HepG2 (cell line): ENCODE measurements around the gene MFRP. TPM values are rescaled to one million over a fixed set of nuclear protein-coding genes. Genes with fewer than 3 reads are reported as not detected.

Experiments used
- polyA plus RNA-seq, 8 experiments: library from polyadenylated mRNA; depleted of rRNA in 3 of 8; stranded (reverse) in 7 of 8; unstranded in 1 of 8; fragments of >200 nt; fragmentation: Illumina TruSeq in 4 of 8; extraction: Trizol in 4 of 8; gene quantifications; 2 replicates each; pipeline versions ENCODE4 v1.2.1 to v1.2.3, GENCODE V29; 2011 to 2016; ENCODE audit warnings: low read depth in 4 of 8, missing spikeins in 1 of 8, mixed read lengths in 1 of 8; ENCODE audit not compliant: insufficient read depth in 1 of 8
- total RNA-seq, 5 experiments: library from RNA; depleted of rRNA; stranded (reverse); fragments of >200 nt; fragmentation: Illumina TruSeq; extraction: Trizol; gene quantifications; 2 replicates each; pipeline ENCODE4 v1.2.3, GENCODE V29; 2016; ENCODE audit warnings: low read depth in 1 of 5
- TF ChIP-seq, protein P1 (sequence below): sonication (generic); formaldehyde crosslinking; IDR thresholded peaks from 2 replicates; pipeline ENCODE4 v1.5.0; 2020; ENCODE audit warnings: mild to moderate bottlenecking, missing genetic modification reagents, borderline replicate concordance

Gene MFRP
- total and polyA plus RNA-seq, 2 of the 13 experiments (the other 11 are each of a cell fraction or from before 2014, with no cell fraction given) = not detected

DNA sequence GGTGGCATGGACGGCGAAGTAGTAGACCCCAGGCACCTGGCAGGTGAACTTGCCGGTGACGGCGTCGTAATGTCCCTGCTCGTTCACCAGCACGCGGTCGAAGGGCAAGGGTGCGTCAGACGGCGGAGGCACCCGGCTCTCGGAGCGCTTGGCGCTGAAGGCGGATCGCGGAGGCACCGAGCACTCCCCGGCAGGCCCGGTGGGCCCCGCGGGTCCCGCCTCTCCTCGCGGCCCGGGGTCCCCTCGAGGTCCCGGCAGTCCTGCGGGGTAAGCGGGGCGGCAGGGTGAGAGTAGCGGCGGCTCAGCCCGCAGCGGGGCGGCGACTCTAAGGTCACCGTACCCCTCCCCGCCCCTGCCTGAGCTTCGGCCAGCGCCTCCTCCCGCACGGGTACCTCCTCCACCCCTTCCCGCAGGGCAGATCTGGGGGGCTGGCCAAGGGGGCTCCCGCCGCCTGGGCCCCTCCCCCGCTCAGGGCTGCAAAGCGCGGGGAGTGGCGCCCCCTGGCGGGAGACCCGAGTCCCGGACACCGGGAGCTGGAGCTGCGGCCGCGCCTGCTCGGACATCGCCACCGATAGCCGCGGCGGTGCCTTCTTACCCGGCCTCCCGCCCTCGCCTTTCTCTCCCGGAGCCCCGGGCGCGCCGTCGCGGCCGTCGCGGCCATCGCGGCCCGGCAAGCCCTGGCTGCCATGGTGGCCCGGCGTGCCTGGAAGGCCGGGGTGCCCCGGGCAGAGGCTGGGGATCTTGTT lies 6.7 kb downstream of the MFRP start (continued):
- TF ChIP-seq, protein P1, sequence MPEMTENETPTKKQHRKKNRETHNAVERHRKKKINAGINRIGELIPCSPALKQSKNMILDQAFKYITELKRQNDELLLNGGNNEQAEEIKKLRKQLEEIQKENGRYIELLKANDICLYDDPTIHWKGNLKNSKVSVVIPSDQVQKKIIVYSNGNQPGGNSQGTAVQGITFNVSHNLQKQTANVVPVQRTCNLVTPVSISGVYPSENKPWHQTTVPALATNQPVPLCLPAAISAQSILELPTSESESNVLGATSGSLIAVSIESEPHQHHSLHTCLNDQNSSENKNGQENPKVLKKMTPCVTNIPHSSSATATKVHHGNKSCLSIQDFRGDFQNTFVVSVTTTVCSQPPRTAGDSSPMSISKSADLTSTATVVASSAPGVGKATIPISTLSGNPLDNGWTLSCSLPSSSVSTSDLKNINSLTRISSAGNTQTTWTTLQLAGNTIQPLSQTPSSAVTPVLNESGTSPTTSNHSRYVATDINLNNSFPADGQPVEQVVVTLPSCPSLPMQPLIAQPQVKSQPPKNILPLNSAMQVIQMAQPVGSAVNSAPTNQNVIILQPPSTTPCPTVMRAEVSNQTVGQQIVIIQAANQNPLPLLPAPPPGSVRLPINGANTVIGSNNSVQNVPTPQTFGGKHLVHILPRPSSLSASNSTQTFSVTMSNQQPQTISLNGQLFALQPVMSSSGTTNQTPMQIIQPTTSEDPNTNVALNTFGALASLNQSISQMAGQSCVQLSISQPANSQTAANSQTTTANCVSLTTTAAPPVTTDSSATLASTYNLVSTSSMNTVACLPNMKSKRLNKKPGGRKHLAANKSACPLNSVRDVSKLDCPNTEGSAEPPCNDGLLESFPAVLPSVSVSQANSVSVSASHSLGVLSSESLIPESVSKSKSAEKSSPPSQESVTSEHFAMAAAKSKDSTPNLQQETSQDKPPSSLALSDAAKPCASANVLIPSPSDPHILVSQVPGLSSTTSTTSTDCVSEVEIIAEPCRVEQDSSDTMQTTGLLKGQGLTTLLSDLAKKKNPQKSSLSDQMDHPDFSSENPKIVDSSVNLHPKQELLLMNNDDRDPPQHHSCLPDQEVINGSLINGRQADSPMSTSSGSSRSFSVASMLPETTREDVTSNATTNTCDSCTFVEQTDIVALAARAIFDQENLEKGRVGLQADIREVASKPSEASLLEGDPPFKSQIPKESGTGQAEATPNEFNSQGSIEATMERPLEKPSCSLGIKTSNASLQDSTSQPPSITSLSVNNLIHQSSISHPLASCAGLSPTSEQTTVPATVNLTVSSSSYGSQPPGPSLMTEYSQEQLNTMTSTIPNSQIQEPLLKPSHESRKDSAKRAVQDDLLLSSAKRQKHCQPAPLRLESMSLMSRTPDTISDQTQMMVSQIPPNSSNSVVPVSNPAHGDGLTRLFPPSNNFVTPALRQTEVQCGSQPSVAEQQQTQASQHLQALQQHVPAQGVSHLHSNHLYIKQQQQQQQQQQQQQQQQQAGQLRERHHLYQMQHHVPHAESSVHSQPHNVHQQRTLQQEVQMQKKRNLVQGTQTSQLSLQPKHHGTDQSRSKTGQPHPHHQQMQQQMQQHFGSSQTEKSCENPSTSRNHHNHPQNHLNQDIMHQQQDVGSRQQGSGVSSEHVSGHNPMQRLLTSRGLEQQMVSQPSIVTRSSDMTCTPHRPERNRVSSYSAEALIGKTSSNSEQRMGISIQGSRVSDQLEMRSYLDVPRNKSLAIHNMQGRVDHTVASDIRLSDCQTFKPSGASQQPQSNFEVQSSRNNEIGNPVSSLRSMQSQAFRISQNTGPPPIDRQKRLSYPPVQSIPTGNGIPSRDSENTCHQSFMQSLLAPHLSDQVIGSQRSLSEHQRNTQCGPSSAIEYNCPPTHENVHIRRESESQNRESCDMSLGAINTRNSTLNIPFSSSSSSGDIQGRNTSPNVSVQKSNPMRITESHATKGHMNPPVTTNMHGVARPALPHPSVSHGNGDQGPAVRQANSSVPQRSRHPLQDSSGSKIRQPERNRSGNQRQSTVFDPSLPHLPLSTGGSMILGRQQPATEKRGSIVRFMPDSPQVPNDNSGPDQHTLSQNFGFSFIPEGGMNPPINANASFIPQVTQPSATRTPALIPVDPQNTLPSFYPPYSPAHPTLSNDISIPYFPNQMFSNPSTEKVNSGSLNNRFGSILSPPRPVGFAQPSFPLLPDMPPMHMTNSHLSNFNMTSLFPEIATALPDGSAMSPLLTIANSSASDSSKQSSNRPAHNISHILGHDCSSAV (CRISPR knock-in tag) = no peak
